GM12892 (cell line): ENCODE data around the gene MEGF11.

Source experiments
- POLR2A ChIP-seq: IDR thresholded peaks from 2 replicates; pipeline ENCODE4 v1.6.1; 2011; ENCODE audit warnings: low read depth, low read length, control low read depth
- POLR2AphosphoS5 ChIP-seq: IDR thresholded peaks from 2 replicates; pipeline ENCODE4 v1.6.1; 2011; ENCODE audit warnings: low read depth, low read length, control low read depth
- TAF1 ChIP-seq: IDR thresholded peaks from 2 replicates; pipeline ENCODE4 v1.6.1; 2011; ENCODE audit warnings: low read depth, mild to moderate bottlenecking, control low read depth, low read length, borderline replicate concordance

DNA sequence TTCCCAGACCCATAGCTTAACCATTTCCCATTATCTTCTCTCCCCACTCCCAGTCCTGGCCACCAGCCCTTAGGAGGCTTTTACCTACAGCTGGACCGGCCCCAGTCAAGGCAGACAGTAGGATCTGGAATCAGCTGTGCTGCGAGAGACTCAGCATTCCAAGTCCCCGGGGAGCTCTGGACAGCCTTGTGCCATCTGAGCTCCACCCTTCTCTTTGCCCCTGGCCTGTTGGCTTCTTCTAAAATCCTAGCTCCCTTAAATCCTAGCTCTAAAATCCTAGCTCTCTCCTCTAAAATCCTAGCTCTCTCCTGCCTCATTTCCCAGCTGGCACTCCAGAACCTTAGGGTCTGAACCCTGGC, 21.3 kb downstream of the MEGF11 start:
- TF ChIP-seq POLR2A, result no peak
- TF ChIP-seq POLR2AphosphoS5, result no peak
- no peak for TF ChIP-seq TAF1
